Glutamatergic neuron (in vitro differentiated cells): ENCODE measurements around the gene FAM181B. TPM values are rescaled to one million over a fixed set of nuclear protein-coding genes. Genes with fewer than 3 reads are reported as not detected.

Source experiments
- DNase-seq: peaks from one replicate; pipeline ENCODE4 v3.0.0; 2022
- H3K27ac Mint-ChIP-seq: one replicate; pipeline ENCODE4 v1.8.0; 2020; ENCODE audit warnings: mild to moderate bottlenecking, mixed read lengths, inconsistent platforms; ENCODE audit not compliant: unreplicated experiment
- H3K27me3 Mint-ChIP-seq: one replicate; pipeline ENCODE4 v1.8.0; 2020; ENCODE audit warnings: mild to moderate bottlenecking, moderate library complexity, mixed read lengths, inconsistent platforms; ENCODE audit not compliant: unreplicated experiment
- H3K36me3 Mint-ChIP-seq: one replicate; pipeline ENCODE4 v1.8.0; 2020; ENCODE audit warnings: mild to moderate bottlenecking, mixed read lengths, inconsistent platforms; ENCODE audit not compliant: unreplicated experiment
- H3K4me1 Mint-ChIP-seq: one replicate; pipeline ENCODE4 v1.8.0; 2020; ENCODE audit warnings: mild to moderate bottlenecking, low read depth, mixed read lengths, inconsistent platforms; ENCODE audit not compliant: unreplicated experiment
- H3K4me3 Mint-ChIP-seq: one replicate; pipeline ENCODE4 v1.8.0; 2020; ENCODE audit warnings: mild to moderate bottlenecking, mixed read lengths, inconsistent platforms; ENCODE audit not compliant: unreplicated experiment
- H3K9me3 Mint-ChIP-seq: one replicate; pipeline ENCODE4 v1.8.0; 2020; ENCODE audit warnings: mild to moderate bottlenecking, moderate library complexity, mixed read lengths, inconsistent platforms; ENCODE audit not compliant: unreplicated experiment
- CTCF ChIP-seq: fragments of 200-600 bp; sonication (generic); IDR thresholded peaks from one replicate; pipeline ENCODE4 v1.5.0; 2021; ENCODE audit not compliant: partially characterized antibody, unreplicated experiment
- long read RNA-seq: library from polyadenylated mRNA; unstranded; transcript quantifications from one replicate; pipeline ENCODE4 v2.0.0, GENCODE V29; 2020; ENCODE audit not compliant: unreplicated experiment
- total RNA-seq: library from RNA; stranded (reverse); fragmentation: NEBNext Ultra II Directional; extraction: Animal tissue kit (Norgen Biotek cat#: 25700); gene quantifications from one replicate; pipeline ENCODE4 v1.2.1, GENCODE V29; 2021; ENCODE audit not compliant: unreplicated experiment

FAM181B gene
- total RNA-seq = 0.47 TPM
- long read RNA-seq = 0 reads

- Mint-ChIP-seq H3K27ac (no peak within 1 kb of the TSS), H3K27me3 (peaks cover 12% of the 10 kb centered on the region), H3K9me3 (peaks cover 2% of the 10 kb centered on the region), H3K36me3 (no peaks in the 10 kb centered on the region), H3K4me1 (peaks cover 1% of the 10 kb centered on the region), H3K4me3 (peak within 1 kb of the TSS; percentile 77)
- peak; percentile 87 for DNase-seq
- TF ChIP-seq CTCF = no peak
Measured at GRCh38 chr11:82733444-82734119, at the start of gene FAM181B. TSS of gene FAM181B (minus strand) at chr11:82733864. CDS start at chr11:82733729, 135 bp downstream.

- Mint-ChIP-seq H3K27ac (no peak overlapping the region), H3K4me1 (no peaks in the 10 kb centered on the region), H3K9me3 (no peaks in the 10 kb centered on the region), H3K4me3 (no peak overlapping the region), H3K36me3 (peaks cover 9% of the 10 kb centered on the region), H3K27me3 (no peaks in the 10 kb centered on the region)
- no peak for TF ChIP-seq CTCF
- DNase-seq = no peak
Measured at GRCh38 chr11:82782825-82783374, 49.2 kb upstream of the FAM181B start.

- no peaks in the 10 kb centered on the region for H3K27me3 Mint-ChIP-seq
- TF ChIP-seq CTCF = no peak
- peaks cover 18% of the 10 kb centered on the region for H3K36me3 Mint-ChIP-seq
- no peak overlapping the region for H3K27ac Mint-ChIP-seq
- peaks cover 5% of the 10 kb centered on the region for H3K9me3 Mint-ChIP-seq
- no peaks in the 10 kb centered on the region for H3K4me1 Mint-ChIP-seq
- H3K4me3 Mint-ChIP-seq = no peak overlapping the region
- DNase-seq = no peak
Measured at GRCh38 chr11:82778776-82779175, 45.1 kb upstream of the FAM181B start.

GRCh38 chr11:82776377-82776776 lies 42.7 kb upstream of the FAM181B start:
- no peak overlapping the region for H3K4me3 Mint-ChIP-seq
- no peaks in the 10 kb centered on the region for H3K27me3 Mint-ChIP-seq
- TF ChIP-seq CTCF = no peak
- H3K36me3 Mint-ChIP-seq = peaks cover 11% of the 10 kb centered on the region
- H3K27ac Mint-ChIP-seq = no peak overlapping the region
- H3K9me3 Mint-ChIP-seq = peaks cover 5% of the 10 kb centered on the region
- no peaks in the 10 kb centered on the region for H3K4me1 Mint-ChIP-seq
- DNase-seq = no peak

- TF ChIP-seq CTCF = peak; percentile 56
- DNase-seq = peak; percentile 39
- H3K36me3 Mint-ChIP-seq = peaks cover 9% of the 10 kb centered on the region
- H3K27me3 Mint-ChIP-seq = no peaks in the 10 kb centered on the region
- no peak overlapping the region for H3K27ac Mint-ChIP-seq
- H3K4me1 Mint-ChIP-seq = no peaks in the 10 kb centered on the region
- peaks cover 5% of the 10 kb centered on the region for H3K9me3 Mint-ChIP-seq
- no peak overlapping the region for H3K4me3 Mint-ChIP-seq
Measured at GRCh38 chr11:82775736-82776346, 42.2 kb upstream of the FAM181B start.
